Measurements from ENCODE around the gene TBC1D22A.

GRCh38 chr22:47000256-47000655, 237.8 kb downstream of the TBC1D22A start:
- TF ChIP-seq, protein P1, sequence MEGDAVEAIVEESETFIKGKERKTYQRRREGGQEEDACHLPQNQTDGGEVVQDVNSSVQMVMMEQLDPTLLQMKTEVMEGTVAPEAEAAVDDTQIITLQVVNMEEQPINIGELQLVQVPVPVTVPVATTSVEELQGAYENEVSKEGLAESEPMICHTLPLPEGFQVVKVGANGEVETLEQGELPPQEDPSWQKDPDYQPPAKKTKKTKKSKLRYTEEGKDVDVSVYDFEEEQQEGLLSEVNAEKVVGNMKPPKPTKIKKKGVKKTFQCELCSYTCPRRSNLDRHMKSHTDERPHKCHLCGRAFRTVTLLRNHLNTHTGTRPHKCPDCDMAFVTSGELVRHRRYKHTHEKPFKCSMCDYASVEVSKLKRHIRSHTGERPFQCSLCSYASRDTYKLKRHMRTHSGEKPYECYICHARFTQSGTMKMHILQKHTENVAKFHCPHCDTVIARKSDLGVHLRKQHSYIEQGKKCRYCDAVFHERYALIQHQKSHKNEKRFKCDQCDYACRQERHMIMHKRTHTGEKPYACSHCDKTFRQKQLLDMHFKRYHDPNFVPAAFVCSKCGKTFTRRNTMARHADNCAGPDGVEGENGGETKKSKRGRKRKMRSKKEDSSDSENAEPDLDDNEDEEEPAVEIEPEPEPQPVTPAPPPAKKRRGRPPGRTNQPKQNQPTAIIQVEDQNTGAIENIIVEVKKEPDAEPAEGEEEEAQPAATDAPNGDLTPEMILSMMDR (IDR thresholded peaks at IDR 0.05 in 4 of 5, conservative IDR thresholded peaks at IDR 0.05 in 1 of 5) = no peak
- no peak for TF ChIP-seq POLR2A (IDR thresholded peaks at IDR 0.05)

Data from gastrocnemius medialis (tissue), 4 donors.